GM18861 (cell line): ENCODE data around the gene GPR156.

Source experiments
- ATAC-seq: cut with Tn5 transposase; IDR thresholded peaks from one replicate; pipeline ENCODE4 v1.9.1; 2021; ENCODE audit not compliant: unreplicated experiment

GPR156 gene

DNA sequence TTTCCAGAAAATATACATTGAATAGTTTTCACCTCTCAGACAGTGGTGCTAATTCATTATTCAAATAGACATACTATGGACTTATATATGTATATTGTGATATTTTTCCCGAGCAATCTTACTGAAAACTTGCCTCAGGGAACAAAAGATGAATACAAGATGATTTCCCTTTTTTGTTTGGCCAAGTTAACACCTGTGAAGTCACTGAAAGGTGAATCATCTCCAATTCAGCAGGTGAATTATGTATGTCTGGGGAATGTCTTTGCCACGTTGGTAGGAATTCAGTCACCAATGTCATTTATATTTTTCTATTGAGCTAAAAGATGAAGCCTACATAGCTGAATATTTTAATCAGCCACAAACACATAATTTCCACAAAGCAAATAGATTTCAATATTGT is 88.2 kb downstream of the GPR156 start:
- no peak for ATAC-seq

DNA sequence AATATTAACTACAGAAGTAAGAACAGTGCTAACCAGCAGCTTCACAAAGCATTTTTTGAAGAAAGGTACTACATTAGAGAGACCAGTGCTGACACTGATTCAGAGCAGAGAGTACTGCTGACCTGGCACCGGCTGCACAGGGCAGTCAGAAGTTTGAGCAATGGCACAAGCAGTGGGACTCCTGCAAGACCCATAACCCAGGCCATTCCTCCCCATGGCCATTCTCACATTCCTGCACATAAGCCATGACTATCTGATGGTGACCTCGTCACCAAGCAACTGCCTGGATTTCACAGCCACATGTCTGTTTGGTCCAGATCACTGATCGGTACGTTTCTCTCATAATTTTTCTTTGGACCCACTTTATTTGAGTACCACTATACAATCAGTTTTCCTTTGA is 88.7 kb downstream of the GPR156 start:
- no peak for ATAC-seq

DNA sequence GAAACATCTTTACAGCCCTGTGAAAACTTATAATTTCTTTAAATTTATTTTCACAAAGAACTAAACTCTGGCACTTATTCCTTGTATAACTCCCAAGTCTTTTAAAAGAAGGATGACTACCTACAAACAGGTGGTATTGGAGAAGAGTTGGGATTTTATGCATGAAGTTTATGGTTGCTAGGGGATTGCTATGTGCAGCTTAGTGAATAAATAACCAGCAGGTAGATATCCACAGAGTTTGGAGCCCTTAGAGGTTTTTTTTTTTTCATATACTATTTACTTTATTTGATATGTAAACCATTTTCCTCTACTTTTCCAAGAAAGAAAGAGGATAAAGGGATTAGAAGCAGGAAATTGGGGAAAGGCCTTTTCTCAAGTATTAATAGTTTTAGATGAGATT is 91.5 kb downstream of the GPR156 start:
- no peak for ATAC-seq

DNA sequence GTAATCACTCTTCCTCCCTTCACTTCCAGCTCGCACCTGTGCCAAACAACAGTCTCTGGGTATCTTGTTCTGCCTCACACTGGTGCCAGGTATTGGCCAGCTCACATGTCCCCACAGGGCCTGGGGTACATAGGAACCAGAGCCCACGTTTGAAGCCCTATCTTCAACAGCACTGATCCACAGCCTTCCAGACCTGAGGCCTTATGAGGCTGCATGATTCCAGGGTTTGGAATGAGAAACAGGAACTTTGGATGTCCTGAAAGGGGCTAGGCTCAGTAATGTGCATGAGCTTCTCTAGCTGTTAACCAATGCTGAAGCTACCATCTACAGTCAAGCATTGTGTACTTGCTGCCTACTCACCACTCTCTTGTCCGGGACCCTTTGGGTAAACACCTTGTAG is 92.4 kb downstream of the GPR156 start:
- ATAC-seq = no peak

DNA sequence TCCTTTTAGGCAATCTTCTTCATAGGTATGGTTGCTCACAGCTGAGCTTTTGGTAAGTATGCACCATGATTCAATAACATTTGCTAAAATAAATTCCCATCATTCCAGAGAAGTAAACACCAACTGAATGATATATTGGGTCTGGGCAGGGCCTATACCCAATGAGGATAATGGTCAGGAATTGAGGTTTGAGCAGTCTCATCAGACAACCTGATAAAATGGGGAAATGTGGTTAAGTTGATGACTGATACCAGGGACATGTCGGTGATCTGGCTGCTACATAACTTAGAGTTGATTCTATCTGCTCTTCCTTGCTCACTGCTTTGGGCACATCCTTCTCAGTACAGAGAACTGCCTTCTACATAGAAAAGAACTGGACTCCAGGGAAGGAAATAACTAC is 92.9 kb downstream of the GPR156 start:
- ATAC-seq = no peak

DNA sequence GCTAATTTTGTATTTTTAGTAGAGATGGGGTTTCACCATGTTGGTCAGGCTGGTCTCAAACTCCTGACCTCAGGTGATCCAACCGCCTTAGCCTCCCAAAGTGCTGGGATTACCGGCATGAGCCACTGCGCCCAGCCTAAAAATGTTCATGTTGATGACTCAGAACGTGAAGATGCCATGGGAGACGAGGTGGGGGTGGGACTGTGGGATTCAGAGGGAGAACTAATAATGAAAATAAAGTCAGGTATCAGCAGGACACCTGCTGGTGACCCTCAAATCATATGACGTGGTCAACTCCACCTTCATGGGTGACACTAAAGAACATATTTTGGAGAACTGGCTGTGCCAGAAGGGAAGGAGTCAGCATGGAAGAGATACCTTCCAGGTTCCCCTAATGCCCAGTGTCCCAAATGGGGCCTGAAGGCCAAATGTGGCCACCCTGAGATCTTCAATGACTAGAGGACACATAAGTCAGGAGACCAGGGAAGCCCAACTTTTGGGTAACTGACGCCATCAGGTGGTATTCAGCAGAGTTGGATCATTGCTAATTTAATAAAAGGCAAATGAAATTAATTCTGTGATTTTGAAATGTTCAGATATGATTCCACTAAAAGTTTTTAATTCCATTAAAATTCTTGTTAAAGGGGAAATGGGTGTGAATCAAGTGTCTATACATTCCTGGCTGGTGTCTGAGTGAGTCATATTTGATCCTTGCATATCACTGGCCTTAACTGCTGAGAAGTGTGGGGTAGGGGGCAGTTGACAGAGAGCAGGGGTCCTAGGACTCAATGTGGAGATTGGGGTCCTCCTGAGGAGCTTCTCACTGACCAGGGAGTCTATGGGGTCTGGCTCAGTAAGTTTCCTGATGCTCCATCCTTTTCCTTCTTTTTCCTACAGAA is 102.2 kb downstream of the GPR156 start:
- no peak for ATAC-seq

DNA sequence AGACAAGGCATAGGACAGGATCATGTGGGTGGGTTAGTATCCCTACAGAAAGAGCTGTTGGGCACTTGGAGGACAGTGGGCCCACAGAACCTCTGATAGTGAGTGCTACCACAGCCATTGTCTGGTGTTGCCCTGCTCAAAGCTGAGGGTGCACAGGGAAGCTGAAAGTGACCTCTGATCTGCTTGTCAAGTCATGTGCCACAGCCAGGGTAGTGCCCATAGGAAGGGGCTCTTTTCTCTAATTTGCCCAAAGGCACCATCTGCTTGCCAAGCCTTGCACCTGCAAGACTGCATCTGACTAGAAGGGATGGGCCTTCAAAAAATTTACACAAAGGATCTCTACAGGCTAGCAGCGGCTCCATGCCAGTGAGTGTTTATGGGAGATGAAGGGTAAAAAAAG is 103.4 kb downstream of the GPR156 start:
- ATAC-seq = no peak

DNA sequence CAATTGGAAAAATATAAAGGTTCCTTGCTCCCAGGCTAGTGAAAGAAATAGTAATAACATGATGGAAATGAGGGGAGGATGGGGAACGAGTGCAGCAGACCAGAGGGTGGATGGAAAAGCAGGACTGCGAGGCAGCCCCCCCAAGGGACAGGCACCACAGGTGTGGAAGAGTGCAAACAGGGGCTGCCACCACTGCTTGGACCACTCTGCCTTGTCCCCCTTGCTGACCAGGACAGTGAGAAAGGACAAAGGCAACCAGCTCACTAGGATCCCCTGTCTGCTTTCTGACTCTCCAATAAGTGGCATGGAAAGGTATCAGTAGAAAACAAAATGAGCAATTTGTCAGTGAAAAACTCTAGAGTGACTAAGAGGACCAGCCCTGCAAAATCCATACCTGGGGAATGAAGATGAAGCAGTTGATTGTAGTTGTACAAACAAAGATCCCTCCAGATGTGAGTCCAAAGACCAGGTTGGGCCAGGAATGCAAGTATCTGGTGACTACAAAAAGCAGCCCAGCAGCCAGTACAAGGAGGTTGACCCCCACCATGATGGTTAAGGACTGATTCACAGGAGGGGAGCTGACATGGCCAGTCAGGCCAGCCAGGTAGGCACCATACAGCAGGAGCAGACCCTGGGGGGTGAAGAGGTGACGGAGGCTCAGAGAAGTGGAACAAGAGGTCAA is 104.2 kb downstream of the GPR156 start:
- ATAC-seq = no peak

DNA sequence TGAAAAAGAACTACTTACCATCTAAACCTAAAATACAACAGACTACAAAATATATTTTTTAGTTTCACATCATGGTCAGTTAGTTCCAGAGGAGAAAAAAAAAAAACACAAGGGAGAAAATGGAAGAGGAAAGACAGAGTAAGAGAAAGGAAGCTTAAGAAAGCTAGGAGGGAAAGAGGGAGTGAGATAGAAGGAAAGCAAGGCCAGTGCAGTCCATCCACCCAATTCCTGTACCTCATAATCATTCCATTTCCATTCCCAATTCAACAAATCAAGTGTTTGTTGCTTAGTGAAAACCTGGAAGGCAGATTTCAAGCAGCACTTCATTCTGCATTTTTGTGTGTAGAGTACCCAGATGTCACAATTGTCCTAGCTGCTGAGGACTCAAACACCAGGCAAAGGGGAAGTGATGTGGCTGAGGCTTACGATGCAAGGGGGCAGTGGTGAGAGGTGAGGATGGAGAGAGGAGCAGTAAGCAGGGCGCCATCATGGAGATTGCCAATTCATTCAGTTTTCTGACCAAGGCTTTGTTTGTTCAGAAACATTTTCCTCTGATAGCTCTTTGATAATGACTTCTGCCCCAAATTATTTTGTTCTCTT is 107.2 kb downstream of the GPR156 start:
- ATAC-seq = no peak

DNA sequence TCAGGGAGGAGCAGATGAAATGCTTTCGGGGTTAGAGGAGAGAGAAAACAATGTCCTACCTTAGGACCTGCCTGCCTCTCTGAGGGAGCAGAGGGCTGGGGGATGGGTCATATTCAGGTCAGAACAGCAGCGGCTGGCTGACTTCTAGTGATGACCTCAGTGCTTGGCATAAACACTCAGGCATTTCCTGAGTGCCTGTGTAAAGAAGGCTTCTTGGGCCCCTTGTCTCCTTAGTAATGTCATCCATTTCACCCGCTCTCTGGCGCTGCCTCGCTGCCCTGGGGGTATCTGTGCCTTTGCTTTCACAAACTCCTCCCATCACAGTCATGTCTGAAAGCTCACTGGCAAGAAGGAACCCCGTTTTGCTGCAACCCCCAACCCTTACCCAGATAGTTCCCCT is 107.9 kb downstream of the GPR156 start:
- no peak for ATAC-seq

DNA sequence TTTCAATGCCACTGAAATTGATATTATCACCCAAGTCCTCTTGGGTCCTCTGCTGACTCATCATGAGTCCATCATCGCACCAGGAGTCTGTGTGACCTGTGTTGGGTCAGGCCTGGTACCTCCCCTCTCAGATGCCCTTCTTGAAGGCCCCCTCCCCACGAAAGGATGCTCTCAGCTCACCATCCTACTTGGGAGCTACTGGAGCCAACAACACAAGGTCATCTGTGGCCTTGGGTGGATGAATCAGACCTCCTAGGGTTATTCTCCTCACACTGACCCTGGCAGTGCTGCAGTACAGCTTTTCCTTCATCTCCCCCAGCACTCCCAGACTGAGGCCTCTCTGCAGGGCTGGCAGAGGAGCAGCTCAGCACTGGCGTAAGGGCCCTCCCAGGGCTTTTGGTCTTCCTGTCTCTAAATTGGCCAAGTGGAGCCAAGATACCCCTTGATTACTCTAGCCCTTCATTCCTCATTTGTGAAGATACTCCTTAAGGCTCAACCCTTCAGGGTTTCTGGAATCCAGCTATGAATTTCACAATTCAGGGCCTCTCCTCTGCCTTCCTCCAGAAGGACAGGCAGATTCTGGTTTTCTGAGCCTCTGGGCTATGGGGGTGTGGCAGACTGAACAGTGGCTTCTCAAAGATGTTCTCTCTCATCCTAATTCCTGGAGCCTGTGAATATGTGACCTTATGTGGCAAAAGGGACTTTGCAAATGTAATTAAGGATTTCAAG is 110.0 kb downstream of the GPR156 start:
- no peak for ATAC-seq

DNA sequence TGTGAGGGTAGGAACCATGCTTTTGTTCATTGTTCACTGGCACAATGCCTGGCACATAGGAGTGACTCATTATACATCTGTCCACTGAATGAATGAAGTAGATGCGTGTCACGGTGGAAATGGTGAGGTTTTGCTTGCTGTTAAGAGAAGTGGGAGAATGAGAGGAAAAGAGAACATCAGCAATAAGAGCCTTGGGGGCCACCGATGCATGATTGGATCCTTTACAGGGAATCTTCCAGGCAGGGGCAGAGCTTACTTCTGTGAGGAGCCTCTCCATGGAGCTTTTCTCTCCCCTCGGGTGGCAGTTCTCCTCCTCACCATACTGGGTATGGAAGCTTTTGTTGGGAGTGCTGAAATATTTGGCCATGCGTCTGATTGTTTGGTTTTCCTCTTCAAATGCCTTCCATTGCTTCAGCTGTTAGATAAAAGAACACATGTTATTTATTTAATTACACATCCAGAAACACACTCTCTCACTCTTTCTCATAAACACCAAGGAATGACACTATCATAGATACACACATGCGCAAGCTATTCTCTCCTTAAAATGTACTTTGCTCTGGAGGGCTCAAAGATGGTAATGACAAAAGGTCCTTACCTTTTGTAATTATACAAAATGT is 111.9 kb downstream of the GPR156 start:
- ATAC-seq = no peak

DNA sequence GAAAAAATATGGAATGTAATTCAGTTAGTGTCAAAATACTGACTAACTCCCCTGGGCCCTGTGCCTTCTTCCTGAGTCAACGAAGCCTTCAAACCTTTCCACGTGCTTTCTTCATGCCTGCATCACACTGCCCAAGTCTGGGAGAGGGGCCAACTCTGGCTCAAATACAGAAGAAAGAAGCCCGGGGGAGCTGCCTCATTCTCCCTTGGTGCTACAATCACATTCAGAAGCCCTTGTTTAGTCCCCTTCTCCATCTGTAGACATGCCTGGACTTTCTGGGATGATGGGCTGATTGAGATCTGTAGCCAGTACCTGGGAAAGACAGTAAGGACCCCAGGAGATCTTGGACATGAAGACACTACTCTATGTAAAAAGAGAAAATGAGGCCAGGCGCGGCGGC is 113.0 kb downstream of the GPR156 start:
- no peak for ATAC-seq

DNA sequence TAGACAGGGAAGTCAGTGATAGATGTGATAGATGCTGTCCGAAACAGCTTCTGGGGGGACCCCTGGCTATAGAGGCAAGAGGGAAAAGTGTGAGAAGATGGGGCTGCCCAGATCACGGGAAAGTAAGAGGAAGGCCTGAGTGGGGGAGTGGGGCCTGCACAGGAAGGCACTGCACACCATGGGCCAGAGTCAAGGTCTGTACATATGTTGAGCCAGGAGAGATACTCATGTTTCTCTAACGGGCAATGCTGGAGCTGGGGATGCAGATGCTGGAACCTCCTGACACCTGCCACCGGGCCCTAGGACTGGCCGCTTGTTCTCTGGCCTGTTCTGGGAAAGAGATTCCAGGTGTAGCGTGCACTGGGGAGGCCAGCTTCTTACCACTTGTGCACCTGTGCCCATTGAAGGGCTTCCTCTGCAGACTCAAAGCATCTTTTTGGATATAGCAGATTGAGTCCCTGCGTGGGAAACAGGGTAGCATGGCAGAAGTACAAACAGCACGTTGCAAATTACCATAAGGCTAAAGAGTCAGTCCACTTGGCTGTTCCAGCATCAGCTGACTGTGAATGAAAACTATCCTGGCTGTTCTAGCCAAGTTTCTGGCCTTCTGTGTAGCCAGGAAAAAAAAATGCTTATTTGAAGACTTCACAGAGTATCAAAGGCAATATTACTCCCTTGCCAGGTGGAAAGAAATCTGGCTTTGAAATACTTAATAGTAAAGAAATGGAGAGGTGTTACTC is 113.7 kb downstream of the GPR156 start:
- no peak for ATAC-seq

DNA sequence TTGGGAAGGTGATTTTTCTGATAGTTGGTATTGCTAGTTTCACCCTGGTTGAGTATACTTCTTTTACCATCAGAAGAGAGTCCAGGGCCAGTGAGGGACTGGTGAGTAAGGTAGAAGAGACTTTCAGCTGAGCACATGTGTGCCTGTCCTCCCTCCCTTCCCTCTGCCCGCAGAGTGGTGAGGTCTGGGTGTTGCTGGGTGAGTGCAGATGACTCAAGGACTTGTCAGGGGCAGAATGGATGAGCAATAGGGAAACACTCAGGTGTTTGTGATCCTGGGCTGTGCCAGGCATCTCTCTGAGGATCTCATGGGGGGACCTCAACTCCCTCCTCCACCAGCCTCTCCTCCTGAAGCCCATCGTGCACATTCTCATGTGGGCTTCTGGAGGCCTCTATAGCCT is 114.8 kb downstream of the GPR156 start:
- no peak for ATAC-seq

DNA sequence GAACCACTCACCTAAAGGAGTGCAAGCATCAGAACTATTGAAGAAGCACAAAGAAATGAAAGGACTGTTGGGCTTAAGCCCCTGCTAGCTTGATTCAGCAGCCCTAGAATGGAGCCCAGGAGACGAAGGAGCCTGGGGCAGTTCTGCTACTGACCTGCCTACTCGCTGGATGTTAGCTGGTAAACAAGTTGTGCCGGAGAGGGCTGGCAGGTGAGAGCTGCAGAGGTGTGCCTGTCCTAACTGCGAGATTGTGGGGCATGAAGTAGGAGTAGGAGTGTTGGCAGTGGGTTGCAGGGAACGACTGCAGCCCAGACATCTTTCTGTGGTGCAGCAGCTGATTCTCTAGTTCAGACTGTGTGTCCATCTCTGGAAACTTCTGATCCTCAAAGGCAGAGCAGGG is 115.6 kb downstream of the GPR156 start:
- no peak for ATAC-seq

DNA sequence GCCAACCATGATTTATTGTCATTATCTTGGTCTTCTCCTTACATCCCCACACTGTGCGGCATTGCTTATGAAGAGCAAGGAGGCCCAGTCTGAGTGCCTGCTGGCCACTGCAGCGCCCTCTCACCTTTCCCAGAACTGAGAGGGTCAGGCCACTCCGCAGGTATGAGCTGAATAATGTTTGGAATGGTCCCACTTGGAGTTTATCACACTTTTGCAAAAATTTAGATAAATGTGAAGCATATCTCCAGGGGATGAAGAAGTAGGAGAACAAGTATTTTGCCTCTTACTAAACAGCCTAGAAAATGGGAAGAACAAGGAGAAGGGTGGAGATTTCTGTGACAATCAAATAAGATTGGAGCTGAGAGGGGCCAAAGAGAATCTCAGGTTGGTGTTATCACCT is 116.4 kb downstream of the GPR156 start:
- no peak for ATAC-seq

DNA sequence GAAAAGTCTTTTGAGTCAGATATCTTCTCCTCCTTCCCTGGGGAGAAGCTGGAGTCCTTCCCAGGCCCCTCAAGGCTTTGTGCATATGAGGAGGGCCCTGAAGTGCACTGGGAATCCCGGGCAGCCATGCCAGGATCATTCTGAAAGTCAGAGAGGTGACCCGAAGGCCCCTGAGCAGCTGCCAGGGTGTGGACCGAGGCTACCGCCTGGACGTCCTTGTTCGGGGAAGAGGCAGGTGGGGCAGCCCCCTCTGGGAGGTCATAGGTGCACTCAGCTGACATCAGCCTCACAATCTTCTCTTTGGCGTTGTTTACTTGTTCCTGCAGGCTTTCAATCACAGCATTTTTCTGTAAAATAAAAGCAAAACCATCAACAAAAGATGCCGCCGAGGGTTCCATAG is 117.0 kb downstream of the GPR156 start:
- ATAC-seq = no peak

DNA sequence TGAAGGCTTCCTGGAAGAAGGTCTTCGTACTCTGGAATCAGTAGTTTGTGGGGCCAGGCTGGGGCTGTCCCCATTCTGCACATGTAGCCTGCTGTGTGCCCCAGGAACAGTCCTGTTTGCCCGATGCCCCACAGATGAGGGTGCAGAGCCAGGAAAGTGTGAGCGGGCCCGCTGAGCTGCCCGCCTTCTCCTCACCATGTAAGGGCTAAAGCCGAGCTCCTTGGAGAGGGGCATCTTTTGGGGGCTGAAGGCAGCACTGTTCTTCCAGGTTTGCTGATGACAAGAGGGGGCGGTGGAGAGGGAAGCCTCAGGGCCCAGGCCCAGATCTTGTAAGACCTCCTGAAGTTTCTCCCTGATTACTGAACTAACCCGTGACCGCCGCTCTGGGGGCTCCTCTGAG is 117.5 kb downstream of the GPR156 start:
- ATAC-seq = no peak

DNA sequence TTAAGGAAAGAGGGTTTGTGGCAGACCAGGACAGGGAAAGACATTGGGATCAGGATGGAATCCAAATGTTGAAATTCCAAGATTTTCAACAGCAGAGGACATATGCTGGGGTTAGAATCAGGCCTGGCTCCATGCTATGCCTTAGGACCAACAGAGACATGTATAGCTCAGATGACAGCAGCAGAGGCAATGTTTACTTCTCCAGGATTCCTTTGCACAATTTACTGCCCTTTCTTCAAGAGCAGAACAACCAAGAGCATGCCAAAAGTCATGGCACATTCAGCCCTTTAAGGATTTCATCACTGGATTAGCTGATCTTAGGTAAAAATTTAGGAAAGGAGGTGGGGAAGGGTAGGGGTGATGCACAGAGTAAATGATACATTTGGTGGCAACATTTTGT is 121.2 kb downstream of the GPR156 start:
- no peak for ATAC-seq
